GM12875 (cell line): Measurements from ENCODE around the gene PDGFB.

Source experiments
- H3K4me3 ChIP-seq: one replicate; pipeline ENCODE4 v1.5.1; 2011; ENCODE audit warnings: low read depth, low read length, control low read depth
- CTCF ChIP-seq: IDR thresholded peaks from 2 replicates; pipeline ENCODE4 v1.5.1; 2011; ENCODE audit warnings: low read depth, mild to moderate bottlenecking, control low read depth, inconsistent platforms, low read length, moderate library complexity, borderline replicate concordance; ENCODE audit not compliant: insufficient read depth

The PDGFB gene

GRCh38 chr22:39245130-39246039 lies 603 bp upstream of the PDGFB start:
- no peak overlapping the region for H3K4me3 ChIP-seq
- no peak for TF ChIP-seq CTCF

- no peak overlapping the region for H3K4me3 ChIP-seq
- TF ChIP-seq CTCF, result no peak
Observed at GRCh38 chr22:39244136-39244495, 666 bp downstream of the PDGFB start.

- H3K4me3 ChIP-seq, result no peak overlapping the region
- TF ChIP-seq CTCF, result no peak
Observed at GRCh38 chr22:39243439-39244135, 1.2 kb downstream of the PDGFB start.

GRCh38 chr22:39242595-39243438 lies 2.0 kb downstream of the PDGFB start:
- no peak overlapping the region for H3K4me3 ChIP-seq
- no peak for TF ChIP-seq CTCF

GRCh38 chr22:39241794-39242594 lies 2.8 kb downstream of the PDGFB start:
- no peak for TF ChIP-seq CTCF
- H3K4me3 ChIP-seq, result no peak overlapping the region
